Activated CD4-positive, alpha-beta T cell treated with anti-CD3 and anti-CD28 coated beads, Interleukin-2, amount 10 ng/mL, durations not matched to agents 24 days and 14 days (primary cell): ENCODE measurements around the gene PCGF5. TPM values are rescaled to one million over a fixed set of nuclear protein-coding genes. Genes with fewer than 3 reads are reported as not detected.
"Not testable (repeated sequence)": the region's sequence is repeated elsewhere in the genome, so short reads cannot be mapped to it uniquely, and the experiment has no call there.

Experiments used
- DNase-seq: peaks from one replicate; pipeline ENCODE4 v3.0.0; 2022
- H3K27ac Mint-ChIP-seq: one replicate; pipeline ENCODE4 v1.8.0; 2022; ENCODE audit warnings: mild to moderate bottlenecking, mixed read lengths
- H3K27me3 Mint-ChIP-seq: one replicate; pipeline ENCODE4 v1.8.0; 2022; ENCODE audit warnings: mixed read lengths
- H3K36me3 Mint-ChIP-seq: one replicate; pipeline ENCODE4 v1.8.0; 2022; ENCODE audit warnings: low read depth, mild to moderate bottlenecking, mixed read lengths
- H3K4me1 Mint-ChIP-seq: one replicate; pipeline ENCODE4 v1.8.0; 2021; ENCODE audit warnings: mixed read lengths
- H3K4me3 Mint-ChIP-seq: one replicate; pipeline ENCODE4 v1.8.0; 2022; ENCODE audit warnings: mild to moderate bottlenecking, moderate library complexity, mixed read lengths
- H3K9me3 Mint-ChIP-seq: one replicate; pipeline ENCODE4 v1.8.0; 2021; ENCODE audit warnings: mixed read lengths
- intact Hi-C: fragments of 100-400 bp; cut with micrococcal nuclease; formaldehyde crosslinking; loops from one replicate; pipeline ENCODE4 v1.15.1; 2023
- total RNA-seq: library from RNA; stranded (reverse); gene quantifications from 2 replicates; pipeline ENCODE4 v1.2.3, GENCODE V29; 2022

Gene PCGF5
- total RNA-seq, 1 donor from 2014 or later = 45.4 TPM

DNA sequence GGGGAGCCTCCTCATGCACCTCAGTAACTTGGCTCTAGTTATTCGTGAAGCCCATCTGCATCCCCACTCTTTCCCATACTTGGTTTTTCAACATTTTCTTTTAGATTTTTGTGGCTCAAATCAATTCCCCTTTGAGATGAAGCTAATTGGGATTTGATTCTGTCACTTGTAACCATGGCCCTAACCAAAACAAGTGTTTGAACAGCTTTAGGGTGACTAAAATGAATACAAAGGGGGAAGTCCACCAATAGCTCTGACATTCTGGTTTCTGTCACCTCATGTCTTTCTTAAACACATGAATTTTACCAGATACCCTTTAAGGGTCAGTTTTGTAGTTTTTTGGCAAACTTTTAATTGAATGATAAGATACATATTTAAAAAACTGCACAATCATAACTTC is 87.0 kb downstream of the PCGF5 start:
- Mint-ChIP-seq H3K4me3 (no peak overlapping the region), H3K9me3 (no peaks in the 10 kb centered on the region), H3K27me3 (peaks cover 6% of the 10 kb centered on the region), H3K36me3 (no peaks in the 10 kb centered on the region), H3K4me1 (no peaks in the 10 kb centered on the region), H3K27ac (no peak overlapping the region)
- no peak for DNase-seq
- intact Hi-C loops = no loop called here

DNA sequence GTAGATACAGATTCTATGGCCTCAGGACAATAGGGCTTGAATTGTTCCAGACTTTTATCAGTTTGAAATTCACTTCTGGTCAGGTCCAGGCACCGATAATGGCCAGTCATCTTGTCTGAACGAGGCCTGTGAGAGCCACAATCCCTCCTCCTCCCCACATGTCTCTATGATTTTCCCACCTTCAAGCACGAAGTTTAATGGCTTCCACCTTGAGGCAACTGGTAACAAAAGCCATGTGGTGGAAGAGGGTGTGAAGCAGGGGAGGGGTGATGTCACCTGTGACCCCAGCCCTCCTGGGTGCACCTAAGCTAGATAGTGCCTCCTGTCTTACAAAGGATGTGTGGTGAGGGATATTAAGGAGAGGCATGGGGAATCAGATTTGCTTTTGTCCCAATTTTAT is 89.2 kb downstream of the PCGF5 start:
- Mint-ChIP-seq H3K4me1 (peaks cover 3% of the 10 kb centered on the region), H3K27me3 (peaks cover 6% of the 10 kb centered on the region), H3K36me3 (no peaks in the 10 kb centered on the region), H3K4me3 (no peak overlapping the region), H3K9me3 (no peaks in the 10 kb centered on the region), H3K27ac (no peak overlapping the region)
- no peak for DNase-seq
- intact Hi-C loops = loop anchor here (5.0 kb wide), 1 partner anchor 43 kb away; no protein-coding TSS in a partner anchor

DNA sequence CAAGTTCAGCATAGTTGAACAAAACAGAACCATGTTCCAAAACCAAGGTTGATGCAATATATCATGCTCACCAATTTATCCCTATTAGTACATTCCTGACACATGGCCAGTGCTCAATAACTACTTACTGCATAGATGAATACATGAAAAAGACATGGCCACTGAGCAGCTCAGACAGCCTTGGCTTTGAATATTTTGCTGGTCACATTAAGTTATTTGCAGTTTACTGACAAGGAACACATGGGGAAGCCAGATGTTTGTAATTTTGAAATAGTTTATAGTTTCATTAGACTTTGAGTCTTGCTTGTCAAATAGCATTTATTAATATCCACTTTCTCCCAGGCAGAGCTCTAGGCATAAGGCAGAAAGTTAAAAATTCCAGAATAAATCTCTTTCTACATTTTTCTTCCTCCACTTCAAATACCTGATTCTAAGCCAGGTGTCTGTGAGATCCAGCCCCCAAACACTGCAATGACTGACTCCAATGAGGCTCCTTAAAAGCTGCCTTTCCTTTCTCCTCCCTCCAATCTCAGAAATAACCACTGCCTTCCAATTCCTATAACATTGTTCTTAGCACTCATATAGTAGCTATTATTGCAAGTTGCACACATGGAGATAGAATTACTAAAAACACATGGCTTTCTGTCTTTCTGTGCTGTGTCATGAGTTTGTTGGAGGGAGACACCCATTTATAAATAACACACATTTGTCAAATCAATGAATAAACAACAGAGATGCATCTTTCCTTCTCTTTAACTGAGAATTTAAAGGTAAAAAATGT is 91.3 kb downstream of the PCGF5 start:
- Mint-ChIP-seq H3K27me3 (peaks cover 6% of the 10 kb centered on the region), H3K4me1 (peaks cover 3% of the 10 kb centered on the region), H3K4me3 (no peak overlapping the region), H3K36me3 (no peaks in the 10 kb centered on the region), H3K27ac (no peak overlapping the region), H3K9me3 (no peaks in the 10 kb centered on the region)
- no peak for DNase-seq
- intact Hi-C loops = loop anchor here (5.0 kb wide), 1 partner anchor 41 kb away; no protein-coding TSS in a partner anchor

DNA sequence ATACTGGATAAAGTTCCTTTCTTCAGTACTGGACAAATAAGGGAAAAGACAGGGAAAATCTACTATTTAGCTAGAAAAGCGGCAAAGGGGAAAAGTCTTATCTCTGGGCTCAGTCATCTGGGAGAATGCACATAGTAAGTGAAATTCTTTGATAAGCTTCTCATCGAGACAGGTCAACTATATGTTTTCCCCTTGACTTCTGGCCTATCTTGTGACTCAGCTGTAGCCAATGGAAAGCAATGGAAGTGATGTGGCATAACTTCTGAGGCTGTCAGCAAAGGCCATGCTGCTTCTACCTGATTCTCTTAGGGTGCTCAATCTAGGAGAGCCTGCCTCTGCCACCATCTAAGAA is 91.9 kb downstream of the PCGF5 start:
- Mint-ChIP-seq H3K36me3 (no peaks in the 10 kb centered on the region), H3K4me3 (no peak overlapping the region), H3K27ac (no peak overlapping the region), H3K27me3 (peaks cover 6% of the 10 kb centered on the region), H3K9me3 (no peaks in the 10 kb centered on the region), H3K4me1 (peaks cover 3% of the 10 kb centered on the region)
- DNase-seq = no peak
- intact Hi-C loops = loop anchor here (5.0 kb wide), 1 partner anchor 40 kb away; no protein-coding TSS in a partner anchor

DNA sequence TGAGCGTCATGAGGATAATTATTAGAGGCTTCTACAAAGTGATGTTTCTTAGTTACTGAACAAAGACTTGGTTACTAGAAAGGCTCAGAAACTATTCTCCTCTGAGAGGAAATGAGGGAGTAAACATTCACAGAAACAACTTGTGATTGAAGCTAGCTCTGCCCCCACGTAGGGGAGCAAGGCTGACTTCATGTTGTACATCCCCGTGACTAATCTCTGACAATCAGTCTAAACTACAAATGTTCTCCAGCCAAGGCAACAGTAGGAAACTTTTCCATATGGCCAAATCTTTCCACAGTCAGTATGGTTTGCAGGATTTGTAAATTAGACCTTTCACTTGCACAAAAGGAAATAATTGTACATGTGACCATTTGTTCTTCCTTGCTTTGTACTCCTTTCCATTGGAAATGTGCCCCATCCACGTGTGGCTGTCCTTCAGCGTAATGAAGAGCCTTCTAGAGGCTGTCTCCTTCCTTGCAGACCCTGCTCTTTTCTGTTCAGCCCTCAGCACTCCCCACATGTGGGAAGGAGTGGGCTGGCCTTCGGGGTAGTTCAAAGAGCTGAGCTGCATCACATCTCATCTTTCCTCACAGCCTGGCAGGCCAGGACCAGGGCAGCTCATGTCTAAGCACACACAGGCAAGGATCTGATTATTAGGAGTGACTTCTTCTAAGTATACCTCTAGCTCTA is 93.5 kb downstream of the PCGF5 start:
- intact Hi-C loops = loop anchor here (5.0 kb wide), 1 partner anchor 38 kb away; no protein-coding TSS in a partner anchor
- peak overlapping the region; percentile 28 for H3K4me3 Mint-ChIP-seq
- peak overlapping the region; percentile 81 for H3K27ac Mint-ChIP-seq
- H3K9me3 Mint-ChIP-seq = no peaks in the 10 kb centered on the region
- H3K4me1 Mint-ChIP-seq = peaks cover 3% of the 10 kb centered on the region
- no peak for DNase-seq
- no peaks in the 10 kb centered on the region for H3K36me3 Mint-ChIP-seq
- peaks cover 8% of the 10 kb centered on the region for H3K27me3 Mint-ChIP-seq

DNA sequence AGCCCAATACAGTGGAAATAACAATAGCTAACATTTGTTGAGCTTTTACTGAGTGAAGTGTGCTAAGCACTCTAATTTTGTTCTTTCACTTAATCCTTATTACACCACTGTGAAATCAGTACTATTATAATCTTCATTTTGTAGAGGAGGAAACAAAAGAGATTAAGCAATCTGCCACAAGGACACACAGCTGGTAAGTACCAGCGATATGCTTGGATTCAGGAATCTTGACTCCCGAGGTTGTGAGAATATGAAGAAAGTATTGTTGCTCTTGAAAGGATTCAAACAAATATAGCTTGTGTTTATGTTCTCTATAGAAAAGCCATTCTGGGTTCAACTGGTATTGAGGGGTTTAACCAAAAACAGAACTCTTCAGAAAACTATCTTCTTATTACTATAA is 96.0 kb downstream of the PCGF5 start:
- Mint-ChIP-seq H3K36me3 (no peaks in the 10 kb centered on the region), H3K27me3 (peaks cover 4% of the 10 kb centered on the region), H3K9me3 (no peaks in the 10 kb centered on the region), H3K27ac (no peak overlapping the region), H3K4me1 (peaks cover 3% of the 10 kb centered on the region), H3K4me3 (no peak overlapping the region)
- intact Hi-C loops = no loop called here
- no peak for DNase-seq

DNA sequence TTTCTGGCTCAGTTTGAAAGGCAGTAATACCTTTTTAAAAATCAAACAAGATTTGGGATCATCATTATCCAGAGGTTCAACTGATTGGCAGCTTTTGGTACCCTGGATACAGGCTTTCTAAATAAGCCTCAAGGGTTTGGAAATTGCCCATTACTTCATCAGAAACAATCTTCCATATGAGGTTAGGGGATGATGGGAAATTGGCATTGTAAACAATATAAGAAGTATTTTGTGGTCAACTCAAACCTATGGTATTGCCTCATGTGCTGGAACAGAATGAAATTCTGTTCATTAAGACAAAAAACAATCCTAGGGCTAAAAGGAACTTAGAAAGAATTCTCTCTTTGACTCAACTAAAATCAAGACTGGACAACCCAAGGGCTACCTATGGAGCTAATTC is 97.1 kb downstream of the PCGF5 start:
- no peaks in the 10 kb centered on the region for H3K36me3 Mint-ChIP-seq
- no peak for DNase-seq
- H3K27ac Mint-ChIP-seq = no peak overlapping the region
- H3K9me3 Mint-ChIP-seq = no peaks in the 10 kb centered on the region
- intact Hi-C loops = no loop called here
- H3K27me3 Mint-ChIP-seq = peaks cover 2% of the 10 kb centered on the region
- H3K4me1 Mint-ChIP-seq = peaks cover 3% of the 10 kb centered on the region
- H3K4me3 Mint-ChIP-seq = no peak overlapping the region

DNA sequence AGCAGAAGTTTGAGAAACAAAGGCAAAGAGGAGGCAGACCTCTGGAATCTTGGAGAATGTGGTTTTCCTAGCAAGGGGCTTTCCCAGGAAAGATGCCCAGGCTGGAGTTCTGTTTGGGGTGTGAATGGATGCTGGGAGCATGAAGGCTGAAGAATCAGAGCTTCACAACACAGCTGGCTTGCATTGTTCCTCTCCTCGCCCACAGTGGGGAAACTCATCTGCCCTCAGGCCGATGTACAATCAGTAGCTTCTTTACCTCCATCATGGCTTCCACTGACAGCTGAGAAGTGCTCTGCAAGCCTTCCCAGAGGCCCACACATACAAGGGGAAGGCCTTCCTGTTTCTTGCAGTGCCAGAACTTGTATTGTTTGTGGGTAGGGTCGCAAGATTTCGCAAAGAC is 98.9 kb downstream of the PCGF5 start:
- DNase-seq = no peak
- H3K4me3 Mint-ChIP-seq = no peak overlapping the region
- no peaks in the 10 kb centered on the region for H3K4me1 Mint-ChIP-seq
- no peaks in the 10 kb centered on the region for H3K36me3 Mint-ChIP-seq
- no peak overlapping the region for H3K27ac Mint-ChIP-seq
- H3K27me3 Mint-ChIP-seq = peaks cover 2% of the 10 kb centered on the region
- H3K9me3 Mint-ChIP-seq = no peaks in the 10 kb centered on the region
- intact Hi-C loops = no loop called here

DNA sequence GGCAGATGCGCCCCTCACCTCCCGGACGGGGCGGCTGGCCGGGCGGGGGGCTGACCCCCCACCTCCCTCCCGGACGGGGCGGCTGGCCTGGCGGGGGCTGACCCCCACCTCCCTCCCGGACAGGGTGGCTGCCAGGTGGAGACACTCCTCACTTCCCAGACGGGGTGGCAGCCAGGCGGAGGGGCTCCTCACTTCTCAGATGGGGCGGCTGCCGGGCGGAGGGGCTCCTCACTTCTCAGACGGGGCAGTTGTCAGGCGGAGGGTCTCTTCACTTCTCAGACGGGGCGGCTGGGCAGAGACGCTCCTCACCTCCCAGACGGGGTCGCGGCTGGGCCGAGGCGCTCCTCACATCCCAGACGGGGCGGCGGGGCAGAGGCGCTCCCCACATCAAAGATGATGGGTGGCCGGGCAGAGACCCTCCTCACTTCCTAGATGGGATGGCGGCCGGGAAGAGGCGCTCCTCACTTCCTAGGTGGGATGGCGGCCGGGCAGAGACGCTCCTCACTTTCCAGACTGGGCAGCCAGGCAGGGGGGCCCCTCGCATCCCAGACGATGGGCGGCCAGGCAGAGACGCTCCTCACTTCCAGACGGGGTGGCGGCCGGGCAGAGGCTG is 102.9 kb downstream of the PCGF5 start:
- H3K4me1 Mint-ChIP-seq, H3K27ac Mint-ChIP-seq, H3K36me3 Mint-ChIP-seq, H3K9me3 Mint-ChIP-seq, H3K27me3 Mint-ChIP-seq, H3K4me3 Mint-ChIP-seq, DNase-seq, intact Hi-C loops: not testable (repeated sequence)

DNA sequence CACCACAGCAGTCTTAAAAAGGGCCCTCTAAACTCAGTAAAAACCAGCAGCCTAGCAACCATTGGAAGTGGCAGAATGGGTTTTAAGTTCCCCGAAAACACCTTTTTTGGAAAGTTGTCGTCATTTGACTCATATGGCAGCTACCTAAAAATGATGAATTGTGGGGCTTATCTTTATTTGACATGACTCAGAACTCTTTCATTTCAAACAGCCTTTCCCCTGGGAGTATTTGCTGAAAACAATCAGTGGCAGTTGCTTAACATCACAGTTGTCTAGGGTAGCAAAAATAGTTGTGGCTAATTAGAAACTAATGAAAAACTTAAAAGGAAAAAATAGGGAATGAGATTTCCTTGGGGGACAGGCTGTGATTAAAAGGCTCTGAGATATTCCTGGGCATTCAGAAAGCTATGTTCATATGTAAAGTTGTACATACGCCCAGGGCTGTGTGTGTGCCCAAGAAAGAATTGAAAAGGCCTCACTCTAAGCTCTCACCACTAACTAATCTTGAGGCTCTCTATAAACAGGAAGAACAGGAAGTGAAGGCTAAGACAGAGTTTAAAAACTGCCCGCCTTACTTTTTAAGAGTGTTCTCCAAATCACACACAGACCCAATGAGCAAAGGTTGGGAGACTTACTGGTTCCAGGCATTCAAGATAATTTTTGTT is 108.0 kb downstream of the PCGF5 start:
- intact Hi-C loops = no loop called here
- Mint-ChIP-seq H3K9me3 (peaks cover 7% of the 10 kb centered on the region), H3K4me3 (no peak overlapping the region), H3K27ac (no peak overlapping the region), H3K36me3 (no peaks in the 10 kb centered on the region), H3K4me1 (no peaks in the 10 kb centered on the region), H3K27me3 (peaks cover 6% of the 10 kb centered on the region)
- no peak for DNase-seq

Other genes with a start within 250 kb of the PCGF5 start
- 4.5 and 5.5 TPM in 2 replicates for gene HECTD2, start 189.7 kb downstream of the PCGF5 start, total RNA-seq